ENCODE data around the gene ATP7B.

DNA sequence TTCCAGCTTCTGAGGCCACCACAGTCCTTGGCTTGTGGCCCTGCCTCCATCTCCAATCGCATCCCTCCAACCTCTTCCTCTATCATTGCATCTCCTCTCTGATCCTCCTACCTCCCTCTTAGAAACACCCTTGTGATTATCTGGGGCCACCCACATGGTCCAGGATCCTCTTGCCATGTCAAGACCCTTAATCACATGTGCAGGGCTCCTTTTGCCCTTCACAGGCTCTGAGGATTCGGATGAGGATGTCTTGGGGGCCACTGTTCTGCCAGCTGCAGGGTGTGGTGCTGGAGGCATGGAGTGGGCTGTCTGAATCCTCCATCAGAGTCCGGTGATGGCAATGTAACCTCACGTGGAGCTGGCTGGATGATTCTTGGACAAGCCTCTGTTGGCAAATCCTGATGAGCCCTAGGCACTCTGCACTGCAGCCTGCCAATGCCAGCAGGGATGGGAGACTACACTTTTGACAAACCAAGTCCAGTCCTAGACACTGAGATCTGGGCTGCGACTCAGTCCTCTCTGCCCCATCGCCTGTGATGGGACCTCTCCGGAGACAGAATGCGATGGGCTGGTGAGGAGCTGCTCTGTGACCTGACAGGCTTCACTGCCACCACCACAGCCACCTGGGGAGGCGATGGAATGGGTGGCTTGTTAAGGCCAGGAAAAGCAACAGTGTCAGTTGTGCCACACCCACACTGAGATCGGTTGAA, 88.3 kb downstream of the ATP7B start:
- TF ChIP-seq CEBPB (IDR thresholded peaks at IDR 0.05; ENCODE audit: low read depth, low read length) (no peak), RCOR1 (IDR thresholded peaks at IDR 0.05; ENCODE audit: insufficient replicate concordance, low read length) (no peak), CTCF (conservative IDR thresholded peaks at IDR 0.05; ENCODE audit: low read depth, low read length) (no peak)
- TF ChIP-seq, protein P1, sequence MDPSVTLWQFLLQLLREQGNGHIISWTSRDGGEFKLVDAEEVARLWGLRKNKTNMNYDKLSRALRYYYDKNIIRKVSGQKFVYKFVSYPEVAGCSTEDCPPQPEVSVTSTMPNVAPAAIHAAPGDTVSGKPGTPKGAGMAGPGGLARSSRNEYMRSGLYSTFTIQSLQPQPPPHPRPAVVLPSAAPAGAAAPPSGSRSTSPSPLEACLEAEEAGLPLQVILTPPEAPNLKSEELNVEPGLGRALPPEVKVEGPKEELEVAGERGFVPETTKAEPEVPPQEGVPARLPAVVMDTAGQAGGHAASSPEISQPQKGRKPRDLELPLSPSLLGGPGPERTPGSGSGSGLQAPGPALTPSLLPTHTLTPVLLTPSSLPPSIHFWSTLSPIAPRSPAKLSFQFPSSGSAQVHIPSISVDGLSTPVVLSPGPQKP (IDR thresholded peaks at IDR 0.05; ENCODE audit: borderline replicate concordance, low read depth, low read length): no peak

Measured in IMR-90 (cell line).